22Rv1 (cell line): ENCODE measurements around the gene PARD3B.

ENCODE experiments used
- ZFX ChIP-seq: fragments of 450-650 bp; IDR thresholded peaks from 2 replicates; pipeline ENCODE4 v1.6.1; 2017; ENCODE audit warnings: antibody characterized with exemption, borderline replicate concordance
- TF ChIP-seq, protein P1 (sequence below): fragments of 450-650 bp; IDR thresholded peaks from 2 replicates; pipeline ENCODE4 v1.5.1; 2017; ENCODE audit warnings: mild to moderate bottlenecking

GRCh38 chr2:204722207-204722606 is 176.9 kb downstream of the PARD3B start:
- TF ChIP-seq, protein P1, sequence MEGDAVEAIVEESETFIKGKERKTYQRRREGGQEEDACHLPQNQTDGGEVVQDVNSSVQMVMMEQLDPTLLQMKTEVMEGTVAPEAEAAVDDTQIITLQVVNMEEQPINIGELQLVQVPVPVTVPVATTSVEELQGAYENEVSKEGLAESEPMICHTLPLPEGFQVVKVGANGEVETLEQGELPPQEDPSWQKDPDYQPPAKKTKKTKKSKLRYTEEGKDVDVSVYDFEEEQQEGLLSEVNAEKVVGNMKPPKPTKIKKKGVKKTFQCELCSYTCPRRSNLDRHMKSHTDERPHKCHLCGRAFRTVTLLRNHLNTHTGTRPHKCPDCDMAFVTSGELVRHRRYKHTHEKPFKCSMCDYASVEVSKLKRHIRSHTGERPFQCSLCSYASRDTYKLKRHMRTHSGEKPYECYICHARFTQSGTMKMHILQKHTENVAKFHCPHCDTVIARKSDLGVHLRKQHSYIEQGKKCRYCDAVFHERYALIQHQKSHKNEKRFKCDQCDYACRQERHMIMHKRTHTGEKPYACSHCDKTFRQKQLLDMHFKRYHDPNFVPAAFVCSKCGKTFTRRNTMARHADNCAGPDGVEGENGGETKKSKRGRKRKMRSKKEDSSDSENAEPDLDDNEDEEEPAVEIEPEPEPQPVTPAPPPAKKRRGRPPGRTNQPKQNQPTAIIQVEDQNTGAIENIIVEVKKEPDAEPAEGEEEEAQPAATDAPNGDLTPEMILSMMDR = no peak
- no peak for TF ChIP-seq ZFX
